ENCODE results near the gene CYB561D1. TPM values are rescaled to one million over a fixed set of nuclear protein-coding genes. Genes with fewer than 3 reads are reported as not detected.

CYB561D1 gene
- total and polyA plus RNA-seq, 2 of the 13 experiments (the other 11 are each of a cell fraction or from before 2014, with no cell fraction given), result 3.9 to 4.1 TPM

DNA sequence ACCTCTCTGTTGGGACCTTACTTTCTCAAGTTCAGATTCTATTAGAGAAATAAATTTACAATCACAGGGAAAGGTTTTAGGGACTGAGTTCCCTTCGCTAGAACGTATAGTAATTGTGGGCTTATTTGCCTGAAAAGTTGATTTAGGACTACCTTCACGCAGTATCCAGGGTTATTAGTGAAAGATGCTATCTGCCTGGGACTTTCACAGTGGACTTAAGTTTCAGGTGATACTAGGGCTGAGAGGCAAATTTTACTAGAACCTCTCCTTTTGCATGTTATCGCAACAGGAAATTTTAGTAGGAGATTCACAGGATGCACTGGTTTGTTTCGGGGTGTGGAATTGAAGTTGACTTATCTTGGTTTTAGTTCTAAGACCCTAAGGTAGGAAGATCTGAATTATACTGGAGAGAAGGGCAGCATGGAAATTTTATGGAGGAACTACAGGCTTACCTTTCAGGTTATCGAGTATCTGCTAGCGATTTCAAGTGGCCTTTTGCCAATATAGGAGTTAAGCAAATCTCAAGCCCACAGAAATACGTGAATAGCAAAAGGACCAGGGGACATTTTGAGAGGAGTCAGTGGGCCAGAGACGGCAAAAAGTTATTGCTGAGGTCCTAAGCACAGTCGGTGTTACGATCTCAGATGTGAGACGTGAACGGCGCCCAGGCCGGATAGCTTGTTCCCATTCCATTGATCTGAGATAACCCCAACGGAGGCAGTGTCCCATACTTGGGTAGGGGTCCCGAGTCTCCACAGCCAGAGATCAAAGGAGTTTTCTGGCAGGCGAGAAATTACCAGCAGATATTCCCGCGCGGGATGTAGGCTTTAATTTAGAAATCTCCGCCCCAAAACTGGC, 53.8 kb downstream of the CYB561D1 start (continued):
- TF ChIP-seq, protein P1, sequence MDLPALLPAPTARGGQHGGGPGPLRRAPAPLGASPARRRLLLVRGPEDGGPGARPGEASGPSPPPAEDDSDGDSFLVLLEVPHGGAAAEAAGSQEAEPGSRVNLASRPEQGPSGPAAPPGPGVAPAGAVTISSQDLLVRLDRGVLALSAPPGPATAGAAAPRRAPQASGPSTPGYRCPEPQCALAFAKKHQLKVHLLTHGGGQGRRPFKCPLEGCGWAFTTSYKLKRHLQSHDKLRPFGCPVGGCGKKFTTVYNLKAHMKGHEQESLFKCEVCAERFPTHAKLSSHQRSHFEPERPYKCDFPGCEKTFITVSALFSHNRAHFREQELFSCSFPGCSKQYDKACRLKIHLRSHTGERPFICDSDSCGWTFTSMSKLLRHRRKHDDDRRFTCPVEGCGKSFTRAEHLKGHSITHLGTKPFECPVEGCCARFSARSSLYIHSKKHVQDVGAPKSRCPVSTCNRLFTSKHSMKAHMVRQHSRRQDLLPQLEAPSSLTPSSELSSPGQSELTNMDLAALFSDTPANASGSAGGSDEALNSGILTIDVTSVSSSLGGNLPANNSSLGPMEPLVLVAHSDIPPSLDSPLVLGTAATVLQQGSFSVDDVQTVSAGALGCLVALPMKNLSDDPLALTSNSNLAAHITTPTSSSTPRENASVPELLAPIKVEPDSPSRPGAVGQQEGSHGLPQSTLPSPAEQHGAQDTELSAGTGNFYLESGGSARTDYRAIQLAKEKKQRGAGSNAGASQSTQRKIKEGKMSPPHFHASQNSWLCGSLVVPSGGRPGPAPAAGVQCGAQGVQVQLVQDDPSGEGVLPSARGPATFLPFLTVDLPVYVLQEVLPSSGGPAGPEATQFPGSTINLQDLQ (CRISPR knock-in tag; IDR thresholded peaks at IDR 0.05), result no peak
- TF ChIP-seq ZBTB14 (CRISPR knock-in tag; IDR thresholded peaks at IDR 0.05), result no peak
- TF ChIP-seq ZNF136 (CRISPR knock-in tag; IDR thresholded peaks at IDR 0.05; ENCODE audit: low read depth), result no peak
- no peak for TF ChIP-seq SKI (IDR thresholded peaks at IDR 0.05; ENCODE audit: partially characterized antibody)
- TF ChIP-seq ZNF652 (CRISPR knock-in tag; IDR thresholded peaks at IDR 0.05; ENCODE audit: borderline replicate concordance, low read depth), result no peak
- TF ChIP-seq MIER2 (CRISPR knock-in tag; IDR thresholded peaks at IDR 0.05), result no peak
- TF ChIP-seq IKZF1 (IDR thresholded peaks at IDR 0.05), result no peak
- TF ChIP-seq ZNF34 (CRISPR knock-in tag; IDR thresholded peaks at IDR 0.05; ENCODE audit: borderline replicate concordance), result no peak
- no peak for TF ChIP-seq FLYWCH1 (CRISPR knock-in tag; IDR thresholded peaks at IDR 0.05)
- TF ChIP-seq ZNF781 (CRISPR knock-in tag; IDR thresholded peaks at IDR 0.05; ENCODE audit: borderline replicate concordance, not compliant biosample characterization), result no peak
- TF ChIP-seq ZFP36L2 (CRISPR knock-in tag; IDR thresholded peaks at IDR 0.05), result no peak
- TF ChIP-seq RFX5 (IDR thresholded peaks at IDR 0.05; ENCODE audit: low read depth, low read length), result no peak
- TF ChIP-seq, protein P2, sequence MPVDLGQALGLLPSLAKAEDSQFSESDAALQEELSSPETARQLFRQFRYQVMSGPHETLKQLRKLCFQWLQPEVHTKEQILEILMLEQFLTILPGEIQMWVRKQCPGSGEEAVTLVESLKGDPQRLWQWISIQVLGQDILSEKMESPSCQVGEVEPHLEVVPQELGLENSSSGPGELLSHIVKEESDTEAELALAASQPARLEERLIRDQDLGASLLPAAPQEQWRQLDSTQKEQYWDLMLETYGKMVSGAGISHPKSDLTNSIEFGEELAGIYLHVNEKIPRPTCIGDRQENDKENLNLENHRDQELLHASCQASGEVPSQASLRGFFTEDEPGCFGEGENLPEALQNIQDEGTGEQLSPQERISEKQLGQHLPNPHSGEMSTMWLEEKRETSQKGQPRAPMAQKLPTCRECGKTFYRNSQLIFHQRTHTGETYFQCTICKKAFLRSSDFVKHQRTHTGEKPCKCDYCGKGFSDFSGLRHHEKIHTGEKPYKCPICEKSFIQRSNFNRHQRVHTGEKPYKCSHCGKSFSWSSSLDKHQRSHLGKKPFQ (CRISPR knock-in tag; IDR thresholded peaks at IDR 0.05; ENCODE audit: insufficient replicate concordance), result no peak
- no peak for TF ChIP-seq GATA4 (IDR thresholded peaks at IDR 0.05; ENCODE audit: borderline replicate concordance, low read depth)
- no peak for TF ChIP-seq TCF7L2 (IDR thresholded peaks at IDR 0.05; ENCODE audit: low read depth, low read length)
- TF ChIP-seq, protein P3, sequence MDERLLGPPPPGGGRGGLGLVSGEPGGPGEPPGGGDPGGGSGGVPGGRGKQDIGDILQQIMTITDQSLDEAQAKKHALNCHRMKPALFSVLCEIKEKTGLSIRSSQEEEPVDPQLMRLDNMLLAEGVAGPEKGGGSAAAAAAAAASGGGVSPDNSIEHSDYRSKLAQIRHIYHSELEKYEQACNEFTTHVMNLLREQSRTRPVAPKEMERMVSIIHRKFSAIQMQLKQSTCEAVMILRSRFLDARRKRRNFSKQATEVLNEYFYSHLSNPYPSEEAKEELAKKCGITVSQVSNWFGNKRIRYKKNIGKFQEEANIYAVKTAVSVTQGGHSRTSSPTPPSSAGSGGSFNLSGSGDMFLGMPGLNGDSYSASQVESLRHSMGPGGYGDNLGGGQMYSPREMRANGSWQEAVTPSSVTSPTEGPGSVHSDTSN (CRISPR knock-in tag; IDR thresholded peaks at IDR 0.05), result no peak
- 0 out of 2 replicates have a peak, but pooled peaks have one; percentile 1 for TF ChIP-seq SP5 (CRISPR knock-in tag; IDR thresholded peaks at IDR 0.05; ENCODE audit: borderline replicate concordance, low read depth)
- TF ChIP-seq ZNF292 (CRISPR knock-in tag; IDR thresholded peaks at IDR 0.05; ENCODE audit: borderline replicate concordance, low read depth), result no peak
- TF ChIP-seq BHLHE40 (IDR thresholded peaks at IDR 0.05; ENCODE audit: low read length), result no peak
- no peak for TF ChIP-seq ZNF543 (CRISPR knock-in tag; IDR thresholded peaks at IDR 0.05)
- peak; percentile 38; the same call in 1 of the 2 replicates for TF ChIP-seq HDAC1 (CRISPR knock-in tag; IDR thresholded peaks at IDR 0.05)
- TF ChIP-seq IRF2 (CRISPR knock-in tag; IDR thresholded peaks at IDR 0.05), result no peak
- TF ChIP-seq ZNF639 (CRISPR knock-in tag; conservative IDR thresholded peaks at IDR 0.05), result no peak
